Aorta (tissue), 5 donors: ENCODE data around the gene OLFM1. TPM values are rescaled to one million over a fixed set of nuclear protein-coding genes. Genes with fewer than 3 reads are reported as not detected.
A peak's percentile ranks its signal among the peaks of the same experiment; 100 is the strongest.

Experiments
- ATAC-seq: fragments of 200-7000 bp; cut with Tn5 transposase; one replicate; pipeline ENCODE4 v1.9.1; 2022; ENCODE audit warnings: moderate library complexity; ENCODE audit not compliant: low FRiP score
- DNase-seq, 2 donors: peaks; one replicate each; pipeline ENCODE4 v3.0.0-alpha.2; 2020
- H3K27ac ChIP-seq, 2 donors: one replicate each; pipeline ENCODE4 v1.5.1; 2013; ENCODE audit warnings: low read length in 2 of 2, mild to moderate bottlenecking in 2 of 2, moderate library complexity in 2 of 2, control low read depth in 1 of 2, inconsistent platforms in 1 of 2, low read depth in 1 of 2
- H3K27me3 ChIP-seq, 2 donors: one replicate each; pipeline ENCODE4 v1.6.1; 2013; ENCODE audit warnings: control low read depth in 1 of 2, low read length in 1 of 2, mild to moderate bottlenecking in 1 of 2, moderate library complexity in 1 of 2; ENCODE audit not compliant: insufficient read depth in 2 of 2, control insufficient read depth in 1 of 2
- H3K36me3 ChIP-seq, 2 donors: one replicate each; pipeline ENCODE4 v1.6.1; 2013; ENCODE audit warnings: control low read depth in 1 of 2, low read length in 1 of 2, mild to moderate bottlenecking in 1 of 2; ENCODE audit not compliant: insufficient read depth in 2 of 2, control insufficient read depth in 1 of 2
- H3K4me1 ChIP-seq, 2 donors: one replicate each; pipeline ENCODE4 v1.6.1; 2013; ENCODE audit warnings: low read length in 2 of 2, control low read depth in 1 of 2, mild to moderate bottlenecking in 1 of 2, moderate library complexity in 1 of 2; ENCODE audit not compliant: insufficient read depth in 2 of 2, control insufficient read depth in 1 of 2
- H3K4me3 ChIP-seq, 2 donors: one replicate each; pipeline ENCODE4 v1.5.1; 2013; ENCODE audit warnings: low read length in 2 of 2, control low read depth in 1 of 2, mild to moderate bottlenecking in 1 of 2
- H3K9me3 ChIP-seq: one replicate; pipeline ENCODE4 v1.6.1; 2013; ENCODE audit warnings: mild to moderate bottlenecking, low read length; ENCODE audit not compliant: control insufficient read depth
- WGBS, 2 donors: extraction: QIAGEN DNeasy Blood & Tissue Kit; methylation state at CpG; one replicate each; pipeline ENCODE4 v1.1.7; 2013; 5-methylcytosine and 5-hydroxymethylcytosine counted together
- intact Hi-C, 2 donors: fragments of 100-400 bp; cut with DNase I; formaldehyde crosslinking; loops; one replicate each; pipeline versions ENCODE4 v1.14.2 to v1.15.0; 2022
- polyA plus RNA-seq, 2 donors: library from polyadenylated mRNA; stranded (reverse); fragments of 200-250 nt; gene quantifications; one replicate each; pipeline ENCODE4 v1.2.3, GENCODE V29; 2013
- total RNA-seq, 2 donors: library from RNA; stranded (reverse); fragmentation: NEBNext Ultra II Directional; extraction: Animal tissue kit (Norgen Biotek cat#: 25700); gene quantifications; one replicate each; pipeline ENCODE4 v1.2.1, GENCODE V29; 2021
- donor health status: healthy with polysubstance abuse.
- donor health status: Bipolar disorder and iron deficiency.
- donor health status: DM: no; HTN: no; CAD: no.
- donor health status: DM: no; HTN: no; CAD: no.
- donor health status: DM: yes; HTN: yes; CAD: no.

The OLFM1 gene
- total and polyA plus RNA-seq, 4 donors = 3.5 to 63.0 (median 14.8) TPM

DNA sequence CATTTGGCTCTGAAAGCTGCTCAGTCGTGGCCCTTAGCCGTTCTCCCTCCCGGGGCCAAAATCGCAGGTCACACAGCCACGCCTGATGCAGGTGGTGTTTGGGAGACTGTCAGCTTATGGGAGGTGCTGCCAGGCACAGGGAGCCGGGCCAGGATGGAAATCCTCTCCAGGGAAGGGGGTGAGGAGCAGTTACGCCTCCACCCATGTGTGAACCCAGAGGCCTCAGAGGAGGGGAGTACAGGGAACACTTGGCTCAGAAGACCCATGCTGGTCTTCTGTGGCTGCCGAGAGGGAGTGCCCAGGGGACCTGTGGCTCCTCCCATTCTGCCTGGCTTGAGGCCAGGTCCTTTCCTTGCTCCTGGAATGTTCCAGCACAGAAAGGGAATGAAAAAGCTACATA lies 3.6 kb upstream of the OLFM1 start:
- no peak overlapping the region for H3K4me3 ChIP-seq
- H3K36me3 ChIP-seq = no peaks in the 10 kb centered on the region
- no peaks in the 10 kb centered on the region for H3K27me3 ChIP-seq
- no peak overlapping the region for H3K27ac ChIP-seq
- no peak for ATAC-seq
- intact Hi-C loops = loop anchor here in 1 of 2 donors (2.0 kb wide), 1 partner anchor 261 kb away; no protein-coding TSS in a partner anchor
- WGBS, 2 donors = 33 to 43% methylated on average over 8 of the region's 8 CpGs
- H3K4me1 ChIP-seq = no peaks in the 10 kb centered on the region
- no peaks in the 10 kb centered on the region for H3K9me3 ChIP-seq
- DNase-seq = peak in 1 of 2 donors; percentile 55

DNA sequence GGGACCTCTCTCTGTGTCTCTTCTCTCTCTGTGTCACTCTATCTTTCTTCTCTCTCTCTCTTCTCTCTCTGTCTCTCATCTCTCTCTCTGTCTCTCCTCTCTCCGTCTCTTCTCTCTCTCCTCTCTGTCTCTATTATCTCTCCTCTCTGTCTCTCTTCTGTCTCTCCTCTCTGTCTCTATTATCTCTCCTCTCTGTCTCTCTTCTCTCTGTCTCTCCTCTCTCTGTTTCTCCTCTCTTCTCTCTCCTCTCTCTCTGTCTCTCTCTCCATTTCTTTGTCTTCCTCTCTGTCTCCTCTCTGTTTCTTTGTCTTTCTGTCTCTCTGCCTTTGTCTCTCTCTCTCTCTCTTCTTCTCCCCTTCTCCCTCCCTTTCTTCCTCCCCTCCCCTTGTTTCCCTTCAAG lies 3.2 kb upstream of the OLFM1 start:
- DNase-seq = no peak
- Histone ChIP-seq H3K27ac (no peak overlapping the region), H3K4me1 (no peaks in the 10 kb centered on the region), H3K4me3 (no peak overlapping the region), H3K27me3 (no peaks in the 10 kb centered on the region), H3K36me3 (no peaks in the 10 kb centered on the region), H3K9me3 (no peaks in the 10 kb centered on the region)
- no peak for ATAC-seq
- intact Hi-C loops = loop anchor here in 1 of 2 donors (2.0 kb wide), 1 partner anchor 261 kb away; no protein-coding TSS in a partner anchor
- 57 to 67% methylated on average over 1 of the region's 1 CpG for WGBS, 2 donors

DNA sequence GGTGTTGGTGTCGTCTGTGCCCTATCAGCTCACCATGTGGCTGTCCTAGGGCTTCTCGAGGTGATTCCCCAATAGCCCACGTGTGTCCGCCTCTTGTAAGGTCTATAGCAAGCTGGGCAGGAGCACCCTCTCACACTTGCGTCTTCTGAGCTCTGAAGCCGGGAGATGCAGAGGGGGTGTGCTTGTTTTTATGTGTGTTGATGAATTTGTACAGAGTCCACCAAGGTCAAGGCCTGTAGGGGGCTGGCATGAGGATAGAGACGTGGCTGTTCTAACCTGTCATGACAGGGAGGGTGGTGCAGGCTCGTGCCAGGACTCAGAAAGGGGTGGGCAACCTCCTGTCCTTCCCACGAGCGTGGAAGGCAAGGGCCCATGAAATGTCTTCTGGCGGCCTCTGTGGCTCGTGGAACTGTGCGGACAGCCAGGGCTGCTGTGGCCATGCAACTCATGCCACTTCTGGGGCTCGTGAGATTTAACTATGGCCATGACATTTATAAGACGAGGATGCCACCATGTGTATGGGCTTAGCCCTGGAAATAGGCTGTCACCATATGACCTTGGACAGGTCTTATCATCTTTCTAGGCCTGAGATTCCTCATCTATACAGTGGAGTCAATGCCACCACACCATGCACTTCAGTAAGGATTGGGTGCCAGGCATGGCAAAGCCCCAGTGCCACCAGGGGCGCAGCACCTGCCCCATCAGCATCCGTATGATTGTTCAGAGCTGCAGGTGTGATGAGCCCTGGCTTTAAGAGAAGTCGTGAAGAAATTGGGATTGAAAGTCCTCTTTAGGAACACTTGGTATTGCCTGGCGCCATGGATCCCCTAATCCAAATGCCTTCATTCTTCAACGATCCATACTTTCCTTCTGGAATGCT lies 2.3 kb upstream of the OLFM1 start:
- Histone ChIP-seq H3K36me3 (no peaks in the 10 kb centered on the region), H3K27me3 (no peaks in the 10 kb centered on the region), H3K27ac (no peak overlapping the region), H3K9me3 (no peaks in the 10 kb centered on the region), H3K4me1 (no peaks in the 10 kb centered on the region), H3K4me3 (no peak overlapping the region)
- intact Hi-C loops = loop anchor here (2.0 to 5.0 kb wide), 2 partner anchors 257 to 260 kb away; no protein-coding TSS in a partner anchor
- 70% methylated on average over 20 of the region's 20 CpGs for WGBS, 2 donors
- no peak for ATAC-seq
- DNase-seq = peak in 1 of 2 donors; percentile 51

DNA sequence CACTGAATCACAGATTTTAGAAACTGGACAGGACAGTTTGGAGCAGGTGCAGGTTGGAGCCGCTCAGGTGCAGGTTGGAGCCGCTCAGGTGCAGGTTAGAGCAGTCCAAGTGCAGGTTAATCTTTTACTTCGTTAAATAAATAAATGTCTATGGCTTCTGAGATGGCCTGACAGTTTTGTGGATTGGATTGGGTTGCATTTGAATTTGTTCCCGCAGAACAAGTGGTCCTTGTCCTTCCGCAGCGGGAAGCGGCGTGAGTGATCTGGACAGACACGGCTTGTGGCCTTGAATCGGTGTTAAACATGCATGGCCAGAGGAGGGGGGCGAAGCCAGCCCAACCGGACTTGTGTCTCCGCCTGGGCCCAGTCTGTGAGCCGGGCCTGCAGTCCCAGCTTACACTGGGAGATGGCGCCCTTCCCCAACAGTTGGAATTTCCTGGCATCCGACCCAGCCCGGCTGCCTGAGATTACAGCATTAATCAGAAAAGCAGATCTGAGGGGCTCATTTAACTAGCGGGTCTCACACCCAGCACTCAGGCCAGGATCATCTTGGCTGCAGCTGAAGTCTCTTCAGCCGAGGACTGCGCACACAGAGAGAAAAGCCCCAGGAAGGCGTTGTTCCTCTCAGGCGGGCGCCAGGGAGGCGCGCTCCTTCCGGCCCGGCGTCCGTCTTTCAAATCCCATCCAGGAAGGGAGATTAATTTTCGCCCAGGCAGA lies 1.5 kb upstream of the OLFM1 start:
- peak; percentile 69 to 91 for DNase-seq
- WGBS, 2 donors = 11 to 16% methylated on average over 30 of the region's 30 CpGs
- no peaks in the 10 kb centered on the region for H3K27me3 ChIP-seq

DNA sequence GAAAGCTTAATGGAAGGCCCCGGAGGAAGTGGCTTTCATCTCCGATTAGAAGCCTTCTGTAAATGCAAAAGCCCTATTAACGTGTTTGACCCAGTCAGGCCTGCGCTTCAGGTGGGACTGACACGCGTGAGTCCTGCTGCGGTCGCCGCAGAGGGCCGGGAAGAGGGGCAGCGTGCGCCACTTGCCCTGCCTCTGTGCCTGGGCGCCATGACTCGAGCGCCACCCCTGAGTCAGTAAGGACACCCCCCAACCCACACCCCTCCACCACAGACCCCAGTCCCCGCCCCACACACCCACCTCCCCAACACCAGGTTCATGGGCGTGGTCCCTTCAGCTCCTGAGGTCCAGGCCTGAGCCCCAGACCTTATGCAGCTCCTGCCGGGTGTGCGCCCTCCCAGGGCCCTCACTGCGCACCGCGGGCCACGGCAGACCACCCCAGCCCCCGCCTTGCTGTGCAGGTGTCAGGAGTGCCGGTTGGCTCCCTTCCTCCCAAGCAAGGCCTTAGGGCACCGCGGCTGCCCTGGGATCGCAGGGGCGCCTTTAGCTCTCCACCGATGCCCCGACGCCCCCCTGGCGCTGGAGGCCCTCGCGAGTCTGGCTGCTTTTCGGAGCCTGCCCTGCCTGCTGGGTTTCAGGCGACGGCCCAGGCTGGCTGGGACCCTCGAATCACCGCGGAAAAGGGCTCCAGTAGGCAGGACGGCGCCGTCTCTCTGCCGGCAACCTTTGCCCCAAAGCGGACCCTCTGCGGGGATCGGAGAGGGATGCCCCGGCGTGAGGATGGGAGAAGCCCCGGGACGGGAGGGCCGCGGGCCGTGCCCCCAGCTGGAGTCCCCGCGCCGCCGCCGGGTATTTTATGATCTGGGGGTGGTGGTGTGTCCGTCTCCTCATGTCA lies 625 bp upstream of the OLFM1 start:
- peak overlapping the region in 1 of 2 donors; percentile 43 for H3K4me3 ChIP-seq
- 13 to 17% methylated on average over 55 to 61 of the region's 61 CpGs for WGBS, 2 donors
- DNase-seq (peak in 1 of 2 donors; percentile 74), ATAC-seq (peak; percentile 17)
- no peak overlapping the region for H3K27ac ChIP-seq
- H3K27me3 ChIP-seq = no peaks in the 10 kb centered on the region
- no peaks in the 10 kb centered on the region for H3K9me3 ChIP-seq
- no peaks in the 10 kb centered on the region for H3K36me3 ChIP-seq
- H3K4me1 ChIP-seq = no peaks in the 10 kb centered on the region
- intact Hi-C loops = loop anchor here (2.0 to 5.0 kb wide), 2 partner anchors 255 to 326 kb away; no protein-coding TSS in a partner anchor

More for the DNA sequence above, 1.5 kb upstream of the OLFM1 start:
- ATAC-seq = peak; percentile 81
- H3K4me3 ChIP-seq = no peak overlapping the region
- no peak overlapping the region for H3K27ac ChIP-seq
- H3K4me1 ChIP-seq = no peaks in the 10 kb centered on the region
- no peaks in the 10 kb centered on the region for H3K9me3 ChIP-seq
- intact Hi-C loops = loop anchor here (2.0 to 5.0 kb wide), 3 partner anchors 256 to 327 kb away; no protein-coding TSS in a partner anchor
- H3K36me3 ChIP-seq = no peaks in the 10 kb centered on the region

DNA sequence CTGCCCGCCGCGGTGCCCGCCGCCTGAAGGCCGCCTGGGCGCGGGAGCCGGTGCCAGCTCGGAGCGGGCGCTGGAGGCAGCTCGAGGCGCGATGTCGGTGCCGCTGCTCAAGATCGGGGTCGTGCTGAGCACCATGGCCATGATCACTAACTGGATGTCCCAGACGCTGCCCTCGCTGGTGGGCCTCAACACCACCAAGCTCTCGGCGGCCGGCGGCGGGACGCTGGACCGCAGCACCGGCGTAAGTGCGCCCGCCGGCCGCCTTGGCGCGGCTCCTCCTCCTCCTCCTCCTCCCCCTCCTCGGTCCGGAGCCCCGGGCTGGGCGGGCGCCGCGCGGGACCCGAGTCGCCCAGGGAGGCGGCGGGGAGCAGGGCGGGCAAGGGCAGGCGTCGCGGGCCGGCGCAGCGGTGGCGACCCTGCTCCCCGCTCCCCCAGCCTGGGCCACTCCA lies 455 bp downstream of the OLFM1 start:
- H3K27ac ChIP-seq = no peak overlapping the region
- no peaks in the 10 kb centered on the region for H3K4me1 ChIP-seq
- 0% methylated on average over 42 to 57 of the region's 57 CpGs for WGBS, 2 donors
- DNase-seq = peak in 1 of 2 donors; percentile 75
- intact Hi-C loops = loop anchor here (2.0 to 5.0 kb wide), 2 partner anchors 254 to 325 kb away; no protein-coding TSS in a partner anchor
- H3K27me3 ChIP-seq = no peaks in the 10 kb centered on the region
- H3K4me3 ChIP-seq = peak overlapping the region in 1 of 2 donors; percentile 43
- H3K36me3 ChIP-seq = no peaks in the 10 kb centered on the region
- ATAC-seq = no peak
- no peaks in the 10 kb centered on the region for H3K9me3 ChIP-seq

DNA sequence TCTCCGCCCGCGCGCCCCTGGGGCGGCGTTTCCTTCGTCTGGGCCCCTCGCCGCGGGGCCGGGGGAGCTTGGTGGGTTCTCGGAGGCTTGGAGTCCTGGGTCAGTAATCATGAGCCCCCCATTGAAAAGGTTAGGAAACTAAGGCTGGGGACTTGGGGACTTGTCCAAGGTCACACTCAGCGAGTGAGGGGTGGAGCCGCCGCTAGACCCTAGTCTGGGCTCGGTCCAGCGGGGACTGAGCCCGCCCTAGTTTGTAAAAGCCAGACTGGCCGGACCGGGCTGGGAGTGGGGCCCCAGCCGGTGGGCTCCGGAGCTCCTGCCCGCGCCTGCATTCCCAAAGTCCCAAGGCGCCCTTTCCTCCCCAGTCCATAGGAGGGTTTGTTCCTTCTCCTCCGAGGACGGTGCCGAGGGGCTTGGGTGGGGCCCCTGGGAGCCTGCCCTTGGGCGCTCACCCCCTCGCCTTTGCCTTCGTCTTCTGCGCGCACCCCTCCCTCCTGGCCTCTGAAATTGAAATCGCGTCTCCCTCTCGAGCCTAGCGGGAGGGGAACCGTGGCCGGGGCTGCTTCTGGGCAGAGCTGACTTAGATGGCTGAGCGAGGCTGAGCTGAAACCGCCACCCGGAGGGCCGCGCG lies 995 bp downstream of the OLFM1 start:
- intact Hi-C loops = loop anchor here in 1 of 2 donors (5.0 kb wide), 1 partner anchor 254 kb away; no protein-coding TSS in a partner anchor
- Histone ChIP-seq H3K27ac (no peak overlapping the region), H3K9me3 (no peaks in the 10 kb centered on the region), H3K27me3 (no peaks in the 10 kb centered on the region), H3K36me3 (no peaks in the 10 kb centered on the region), H3K4me3 (no peak overlapping the region), H3K4me1 (no peaks in the 10 kb centered on the region)
- DNase-seq (no peak), ATAC-seq (no peak)
- WGBS, 2 donors = 1 to 3% methylated on average over 45 of the region's 45 CpGs
